HG02623 (cell line): ENCODE results near the gene UTP4.
"Not testable (repeated sequence)": the region's sequence is repeated elsewhere in the genome, so short reads cannot be mapped to it uniquely, and the experiment has no call there.

ENCODE experiments used
- ATAC-seq: cut with Tn5 transposase; IDR thresholded peaks from one replicate; pipeline ENCODE4 v1.9.1; 2021; ENCODE audit warnings: moderate library complexity; ENCODE audit not compliant: unreplicated experiment

The UTP4 gene

GRCh38 chr16:69109486-69110270, 22.8 kb upstream of the UTP4 start:
- no peak for ATAC-seq

- no peak for ATAC-seq
These were observed 22.0 kb upstream of the UTP4 start for GRCh38 chr16:69110406-69110805.

GRCh38 chr16:69111216-69111875, 21.1 kb upstream of the UTP4 start:
- no peak for ATAC-seq

GRCh38 chr16:69111876-69112230, 20.6 kb upstream of the UTP4 start:
- no peak for ATAC-seq

- no peak for ATAC-seq
These were observed 19.9 kb upstream of the UTP4 start for GRCh38 chr16:69112285-69113129.

- no peak for ATAC-seq
These were observed 19.2 kb upstream of the UTP4 start for GRCh38 chr16:69113216-69113615.

- no peak for ATAC-seq
These were observed 18.0 kb upstream of the UTP4 start for GRCh38 chr16:69114346-69114975.

- no peak for ATAC-seq
These were observed 17.5 kb upstream of the UTP4 start for GRCh38 chr16:69114976-69115355.

GRCh38 chr16:69115361-69115760, 17.1 kb upstream of the UTP4 start:
- no peak for ATAC-seq

- ATAC-seq, result no peak
These were observed 16.6 kb upstream of the UTP4 start for GRCh38 chr16:69115837-69116236.

GRCh38 chr16:69116256-69116875, 16.1 kb upstream of the UTP4 start:
- ATAC-seq, result no peak

GRCh38 chr16:69116906-69117305, 15.5 kb upstream of the UTP4 start:
- ATAC-seq, result no peak

- no peak for ATAC-seq
These were observed 14.0 kb upstream of the UTP4 start for GRCh38 chr16:69118468-69118867.

- no peak for ATAC-seq
These were observed 13.5 kb upstream of the UTP4 start for GRCh38 chr16:69118994-69119393.

- no peak for ATAC-seq
These were observed 12.9 kb upstream of the UTP4 start for GRCh38 chr16:69119536-69119935.

GRCh38 chr16:69120096-69120664, 12.3 kb upstream of the UTP4 start:
- no peak for ATAC-seq

GRCh38 chr16:69123910-69124309, 8.5 kb upstream of the UTP4 start:
- ATAC-seq, result no peak

- ATAC-seq, result not testable (repeated sequence)
These were observed 8.0 kb upstream of the UTP4 start for GRCh38 chr16:69124406-69124805.

- ATAC-seq, result not testable (repeated sequence)
These were observed 7.5 kb upstream of the UTP4 start for GRCh38 chr16:69124961-69125360.

- ATAC-seq, result no peak
These were observed 6.2 kb upstream of the UTP4 start for GRCh38 chr16:69126221-69126620.
